ENCODE data around the gene DNASE1L1.

GRCh38 chrX:154379569-154379951 lies 29.5 kb downstream of the DNASE1L1 start:
- TF ChIP-seq CTCF (IDR thresholded peaks at IDR 0.05) (no peak), EZH2 (IDR thresholded peaks at IDR 0.05; ENCODE audit: borderline replicate concordance, insufficient read depth, low read depth, low read length, poor library complexity, severe bottlenecking) (no peak)

Measured in B cell (primary cell).